K562 (cell line): ENCODE measurements around the gene ACHE. TPM values are rescaled to one million over a fixed set of nuclear protein-coding genes. Genes with fewer than 3 reads are reported as not detected.

ENCODE experiments used
- ATAC-seq: fragments of 200-7000 bp; cut with Tn5 transposase; 3 replicates; pipeline ENCODE4 v1.9.1; 2020; ENCODE audit warnings: moderate library complexity
- BruUV-seq: library from RNA; stranded (reverse); fragments of 400-500 nt; replicated peaks from 2 replicates; lab custom pipeline; 2021; lab: Mats Ljungman, UMichigan
- CTCF ChIA-PET: fragments of 300-600 bp; formaldehyde crosslinking; extraction: SDS; loops from one replicate; lab custom pipeline; 2021; ENCODE audit warnings: low intra/inter-chr PET ratio; lab: Yijun Ruan, JAX
- POLR2A ChIA-PET: fragments of 300-600, 350-650 bp; sonication (Branson Sonifier 250); formaldehyde crosslinking; extraction: SDS; loops from one replicate; lab custom pipeline; 2021; ENCODE audit warnings: antibody characterized with exemption, inconsistent platforms; lab: Yijun Ruan, JAX
- DNase-seq, 4 experiments: peaks; one replicate each; pipeline versions ENCODE4 v3.0.0 to v3.0.0-alpha.2; 2011 to 2018; ENCODE audit warnings: low spot score in 3 of 4, mixed read lengths in 3 of 4; ENCODE audit errors: extremely low read depth in 1 of 4
- FAIRE-seq: peaks from 2 replicates; lab custom pipeline; 2011; peaks lifted over from hg19 to GRCh38; lab: Jason Lieb, UNC
- H2AFZ ChIP-seq: 2 replicates; pipeline ENCODE4 v1.6.0; 2011; ENCODE audit warnings: low read depth, low read length, control low read depth, inconsistent platforms
- H3K27ac ChIP-seq: fragments of 200-600 bp; 3 replicates; pipeline ENCODE4 v1.8.0; 2011; ENCODE audit warnings: low read depth, mild to moderate bottlenecking, control low read depth, inconsistent platforms, low read length, moderate library complexity, mixed read lengths; ENCODE audit errors: extremely low read depth
- H3K27me3 ChIP-seq, 2 experiments: fragments of 300-600 bp in 1 of 2; 2 replicates in 1 of 2; 3 replicates in 1 of 2; pipeline versions ENCODE4 v1.6.0 to v1.8.0; 2011; ENCODE audit warnings: inconsistent platforms in 2 of 2, low read length in 2 of 2, mild to moderate bottlenecking in 1 of 2, mixed read lengths in 1 of 2, moderate library complexity in 1 of 2; ENCODE audit not compliant: control insufficient read depth in 2 of 2, insufficient read depth in 2 of 2
- H3K36me3 ChIP-seq: fragments of 300-600 bp; 3 replicates; pipeline ENCODE4 v1.8.0; 2011; ENCODE audit warnings: mild to moderate bottlenecking, low read length, inconsistent platforms; ENCODE audit not compliant: control insufficient read depth, insufficient read depth
- H3K4me1 ChIP-seq, 2 experiments: fragments of 200-600 bp in 1 of 2; replicated peaks in 1 of 2; 2 replicates in 1 of 2; 3 replicates in 1 of 2; pipeline versions ENCODE4 v1.5.1 to v1.8.0; 2011; ENCODE audit warnings: inconsistent platforms in 2 of 2, low read length in 2 of 2, mild to moderate bottlenecking in 1 of 2, mixed read lengths in 1 of 2, moderate library complexity in 1 of 2; ENCODE audit not compliant: control insufficient read depth in 2 of 2, insufficient read depth in 2 of 2
- H3K4me2 ChIP-seq: 2 replicates; pipeline ENCODE4 v1.6.1; 2011; ENCODE audit warnings: low read length, control low read depth, inconsistent platforms, mixed read lengths; ENCODE audit not compliant: insufficient read depth
- H3K4me3 ChIP-seq: fragments of 200-600 bp; sonication (generic), shearing (Covaris generic); 2 replicates; pipeline ENCODE4 v1.5.1; 2016; ENCODE audit warnings: control low read depth, inconsistent platforms
- H3K79me2 ChIP-seq: fragments of 200-600 bp; 3 replicates; pipeline ENCODE4 v1.8.0; 2011; ENCODE audit warnings: low read length, inconsistent platforms; ENCODE audit not compliant: control insufficient read depth, insufficient read depth
- H3K9ac ChIP-seq, 2 experiments: 2 replicates each; pipeline versions ENCODE4 v1.6.0 to v1.6.1; 2011; ENCODE audit warnings: low read depth in 2 of 2, low read length in 2 of 2, control low read depth in 1 of 2, inconsistent platforms in 1 of 2, mild to moderate bottlenecking in 1 of 2, mixed read lengths in 1 of 2; ENCODE audit not compliant: insufficient read depth in 1 of 2
- H3K9me1 ChIP-seq: one replicate; pipeline ENCODE4 v1.6.0; 2011; ENCODE audit warnings: inconsistent platforms, mild to moderate bottlenecking, low read length, moderate library complexity; ENCODE audit not compliant: control insufficient read depth, insufficient read depth
- H3K9me3 ChIP-seq: replicated peaks from 2 replicates; pipeline ENCODE4 v1.5.1; 2011; ENCODE audit warnings: low read depth, low read length, inconsistent platforms; ENCODE audit not compliant: control insufficient read depth, insufficient read depth
- H4K20me1 ChIP-seq: replicated peaks from 2 replicates; pipeline ENCODE4 v1.6.1; 2011; ENCODE audit warnings: low read length, inconsistent platforms, mixed read lengths; ENCODE audit not compliant: control insufficient read depth, insufficient read depth
- CREB1 ChIP-seq, 2 experiments: sonication (generic) in 1 of 2; formaldehyde crosslinking in 1 of 2; IDR thresholded peaks; 2 replicates each; pipeline versions ENCODE4 v1.6.1 to v1.8.0; 2012 to 2022; ENCODE audit warnings: inconsistent platforms in 1 of 2, mild to moderate bottlenecking in 1 of 2, missing genetic modification reagents in 1 of 2, moderate library complexity in 1 of 2
- EGR1 ChIP-seq: fragments of 450-650 bp; conservative IDR thresholded peaks from 2 replicates; pipeline ENCODE4 v1.6.1; 2017; ENCODE audit warnings: mild to moderate bottlenecking
- POLR2AphosphoS2 ChIP-seq: IDR thresholded peaks from 2 replicates; pipeline ENCODE4 v1.6.1; 2012; ENCODE audit warnings: low read length, improper control_type of control experiment
- ZKSCAN1 ChIP-seq: fragments of 150-350 bp; IDR thresholded peaks from 2 replicates; pipeline ENCODE4 v1.6.1; 2016; ENCODE audit warnings: low read depth, low read length
- WGBS: fragments of 100-300 bp; shearing (Covaris generic); methylation state at CpG from one replicate; pipeline ENCODE4 v1.1.6; 2016; ENCODE audit warnings: low coverage, mixed read lengths; ENCODE audit not compliant: insufficient coverage; ENCODE audit errors: missing lambda C conversion rate; 5-methylcytosine and 5-hydroxymethylcytosine counted together
- in situ Hi-C: fragments of 300-500 bp; cut with MboI; formaldehyde crosslinking; loops from 4 replicates; pipeline ENCODE4 v1.15.0; 2018; ENCODE audit warnings: inconsistent platforms, mixed read lengths
- intact Hi-C: fragments of 100-400 bp; cut with micrococcal nuclease; formaldehyde crosslinking; loops from 2 replicates; pipeline ENCODE4 v1.14.2; 2022
- polyA plus RNA-seq, 8 experiments: library from polyadenylated mRNA; depleted of rRNA in 4 of 8; stranded (reverse) in 5 of 8; unstranded in 3 of 8; fragments of >200 nt; fragmentation: Nextera tagmentation in 2 of 8; fragmentation: Illumina TruSeq in 1 of 8; extraction: Ambion mirVana in 2 of 8; extraction: Trizol in 1 of 8; gene quantifications; 2 replicates each; pipeline versions ENCODE4 v1.2.1 to v1.2.3, GENCODE V29; 2011 to 2014; ENCODE audit warnings: inconsistent platforms in 1 of 8, missing spikeins in 1 of 8
- total RNA-seq, 7 experiments: library from RNA; depleted of rRNA in 6 of 7; stranded (reverse); fragments of >200 nt in 6 of 7; fragmentation: Illumina TruSeq in 2 of 7; extraction: Trizol in 2 of 7; gene quantifications; 2 replicates each; pipeline versions ENCODE4 v1.2.1 to v1.2.3, GENCODE V29; 2011 to 2021; ENCODE audit warnings: low replicate concordance in 1 of 7
- TF ChIP-seq, protein P1 (sequence below): fragments of 450-650 bp; conservative IDR thresholded peaks from 2 replicates; pipeline ENCODE4 v1.6.1; 2016; ENCODE audit warnings: missing genetic modification characterization, low read depth, mild to moderate bottlenecking, control low read depth, missing compliant biosample characterization

The ACHE gene
- total and polyA plus RNA-seq, 9 of the 15 experiments (the other 6 are each of a cell fraction or from before 2014, with no cell fraction given): 0.04 to 8.8 (median 1.9) TPM

DNA sequence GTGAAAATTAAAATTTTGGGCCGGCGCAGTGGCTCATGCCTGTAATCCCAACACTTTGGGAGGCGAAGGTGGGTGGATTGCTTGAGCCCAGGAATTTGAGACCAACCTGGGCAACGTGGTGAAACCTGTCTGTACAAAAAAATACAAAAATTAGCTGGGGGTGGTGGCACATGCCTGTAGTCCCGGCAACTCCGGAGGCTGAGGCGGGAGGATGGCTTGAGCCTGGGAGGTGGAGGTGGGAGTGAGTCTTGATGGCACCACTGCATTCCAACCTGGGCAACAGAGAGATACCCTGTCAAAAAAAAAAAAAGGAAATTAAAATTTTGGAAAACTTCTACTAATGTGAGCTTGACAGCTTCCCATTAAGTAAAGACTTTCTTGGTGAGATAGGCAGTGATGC, 17.7 kb downstream of the ACHE start:
- no peak overlapping the region for H2AFZ ChIP-seq
- H3K9ac ChIP-seq: peak overlapping the region in 1 of 2 experiments; percentile 41; a peak in 3 of 4 replicates
- BruUV-seq: no TSS peak
- in situ Hi-C loops (no loop called here), intact Hi-C loops (no loop called here)
- DNase-seq (no peak), FAIRE-seq (no peak), ATAC-seq (no peak)
- H3K4me2 ChIP-seq: no peak overlapping the region
- H3K9me3 ChIP-seq: no peaks in the 10 kb centered on the region
- H3K9me1 ChIP-seq: peaks cover 4% of the 10 kb centered on the region
- 90% methylated on average over 7 of the region's 7 CpGs for WGBS
- peaks cover 79% of the 10 kb centered on the region for H3K79me2 ChIP-seq
- H4K20me1 ChIP-seq: peaks cover 15% of the 10 kb centered on the region; the same call in 1 of the 2 replicates
- H3K4me3 ChIP-seq: no peak overlapping the region
- ChIA-PET CTCF (no interaction called here), POLR2A (interaction anchor here (0.5 to 6.2 kb wide), 3 partner anchors 9 to 50 kb away, joined by 4 to 144 read pairs (median 6); partner anchors contain the start of genes TRIP6 and UFSP1)
- peaks cover 90% of the 10 kb centered on the region for H3K36me3 ChIP-seq
- no peak for TF ChIP-seq CREB1 (IDR thresholded peaks at IDR 0.05)
- peak; percentile 20; the same call in 1 of the 2 replicates for TF ChIP-seq CREB1 (CRISPR knock-in tag; IDR thresholded peaks at IDR 0.05)
- no peak for TF ChIP-seq ZKSCAN1
- no peak for TF ChIP-seq POLR2AphosphoS2
- TF ChIP-seq EGR1: no peak
- TF ChIP-seq, protein P1, sequence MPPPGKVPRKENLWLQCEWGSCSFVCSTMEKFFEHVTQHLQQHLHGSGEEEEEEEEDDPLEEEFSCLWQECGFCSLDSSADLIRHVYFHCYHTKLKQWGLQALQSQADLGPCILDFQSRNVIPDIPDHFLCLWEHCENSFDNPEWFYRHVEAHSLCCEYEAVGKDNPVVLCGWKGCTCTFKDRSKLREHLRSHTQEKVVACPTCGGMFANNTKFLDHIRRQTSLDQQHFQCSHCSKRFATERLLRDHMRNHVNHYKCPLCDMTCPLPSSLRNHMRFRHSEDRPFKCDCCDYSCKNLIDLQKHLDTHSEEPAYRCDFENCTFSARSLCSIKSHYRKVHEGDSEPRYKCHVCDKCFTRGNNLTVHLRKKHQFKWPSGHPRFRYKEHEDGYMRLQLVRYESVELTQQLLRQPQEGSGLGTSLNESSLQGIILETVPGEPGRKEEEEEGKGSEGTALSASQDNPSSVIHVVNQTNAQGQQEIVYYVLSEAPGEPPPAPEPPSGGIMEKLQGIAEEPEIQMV (tag): no peak
- H3K27ac ChIP-seq: no peak overlapping the region
- peaks cover 20 to 52% of the 10 kb centered on the region in 2 experiments; a peak in 4 of 5 replicates for H3K4me1 ChIP-seq
- H3K27me3 ChIP-seq: no peaks in the 10 kb centered on the region
